Embryonic facial prominence (tissue), 1 donor: ENCODE data around the gene ACTL8.
"Not testable (repeated sequence)": the region's sequence is repeated elsewhere in the genome, so short reads cannot be mapped to it uniquely, and the experiment has no call there.

Experiments
- DNase-seq: peaks from one replicate; pipeline ENCODE4 v3.0.0-alpha.2; 2016; ENCODE audit errors: extremely low spot score

ACTL8 gene

DNA sequence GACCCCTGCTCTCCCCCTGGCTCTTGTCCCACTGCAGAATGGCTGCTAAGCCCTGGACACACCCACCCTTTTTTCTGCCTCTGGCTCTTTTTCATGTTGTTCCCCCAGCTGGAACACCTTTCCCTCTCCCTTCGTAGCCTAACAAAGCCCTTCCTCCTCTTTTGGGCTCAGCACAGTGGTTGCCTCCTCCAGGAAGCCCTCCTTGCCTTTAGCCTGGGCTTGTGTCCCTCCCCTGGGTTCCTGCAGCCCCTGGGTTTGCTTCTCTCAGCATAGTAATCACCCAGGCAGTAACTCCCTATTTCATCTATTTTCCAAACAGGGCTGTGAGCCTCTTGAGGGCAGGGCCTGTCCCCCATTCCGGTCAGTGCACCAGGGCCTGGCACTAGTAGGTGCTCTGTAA lies 19.8 kb upstream of the ACTL8 start:
- no peak for DNase-seq

DNA sequence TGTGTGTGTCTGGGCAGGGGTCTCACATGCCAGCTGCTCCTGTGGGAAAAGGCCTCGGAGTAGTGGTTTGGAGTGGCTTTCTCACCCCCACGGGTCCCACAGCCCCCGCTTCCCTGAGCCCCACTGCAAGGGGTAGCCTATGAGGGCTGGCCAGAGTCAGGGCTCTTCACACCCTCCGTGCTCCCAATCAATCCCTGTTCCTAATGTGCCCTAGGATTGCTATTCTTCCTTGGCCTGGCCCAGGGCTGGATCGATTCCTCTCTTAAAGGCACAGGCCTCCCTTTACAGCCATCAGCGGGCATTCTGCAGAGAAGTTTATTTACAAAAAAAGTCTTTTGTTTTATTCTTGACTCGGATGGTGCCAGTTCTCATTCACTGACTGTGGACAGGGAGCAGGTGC lies 19.3 kb upstream of the ACTL8 start:
- no peak for DNase-seq

DNA sequence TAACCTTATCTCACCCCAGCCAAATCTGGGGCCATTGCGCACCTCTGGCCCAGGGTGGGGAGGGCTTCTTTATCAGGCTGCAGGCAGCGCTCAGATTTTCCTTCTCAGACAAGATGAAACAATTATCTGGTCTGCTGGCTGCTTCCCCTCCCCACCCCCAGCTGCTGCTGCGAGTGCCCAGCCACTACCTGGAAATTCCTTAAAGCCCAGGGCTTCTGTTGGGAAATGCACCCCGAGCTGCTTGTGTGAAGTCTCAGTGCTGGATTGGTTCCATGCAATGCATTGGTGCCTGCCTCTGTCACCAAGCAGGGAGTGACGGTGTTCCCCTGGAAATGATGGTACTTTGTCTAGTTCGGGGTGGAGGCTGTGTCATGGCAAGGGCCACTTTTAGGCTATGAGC lies 18.5 kb upstream of the ACTL8 start:
- no peak for DNase-seq

DNA sequence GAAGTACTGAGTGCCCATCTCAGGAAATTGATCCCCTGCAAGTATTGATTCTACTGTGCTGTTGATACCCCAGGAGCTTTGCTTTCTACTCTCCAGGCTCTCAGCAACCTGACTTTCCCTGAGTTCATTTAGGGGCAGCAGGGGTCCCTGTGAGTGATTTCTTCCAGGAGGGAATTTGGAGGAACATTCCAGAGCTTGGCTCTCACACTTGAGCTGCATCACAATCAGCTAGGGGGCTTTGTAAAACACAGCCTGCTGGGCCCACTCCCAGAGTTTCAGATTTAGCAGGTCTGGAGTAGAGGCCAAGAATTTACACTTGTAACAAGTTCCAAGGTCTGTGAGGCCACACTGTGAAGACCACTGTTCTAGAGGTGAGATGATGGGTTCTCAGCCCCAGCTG lies 16.1 kb upstream of the ACTL8 start:
- DNase-seq, result no peak

DNA sequence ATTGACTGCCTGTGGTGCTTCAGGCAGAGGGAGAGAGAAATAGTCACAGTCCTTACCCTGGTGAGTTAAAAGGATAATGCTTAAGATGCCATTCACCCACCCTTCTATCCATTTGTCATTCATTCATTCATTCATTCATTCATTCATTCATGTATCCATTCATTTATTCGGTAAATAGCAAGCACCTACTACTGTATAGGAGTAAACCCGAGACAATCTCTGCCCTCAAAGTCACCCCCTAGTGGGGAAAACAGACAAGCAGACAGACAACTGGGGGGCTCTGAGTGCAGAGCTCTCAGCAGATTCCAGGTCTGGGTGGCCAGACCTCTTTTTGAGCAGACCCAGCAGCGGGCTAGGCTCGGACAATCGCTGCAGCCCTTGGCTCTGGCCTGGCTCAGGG lies 14.1 kb upstream of the ACTL8 start:
- no peak for DNase-seq

DNA sequence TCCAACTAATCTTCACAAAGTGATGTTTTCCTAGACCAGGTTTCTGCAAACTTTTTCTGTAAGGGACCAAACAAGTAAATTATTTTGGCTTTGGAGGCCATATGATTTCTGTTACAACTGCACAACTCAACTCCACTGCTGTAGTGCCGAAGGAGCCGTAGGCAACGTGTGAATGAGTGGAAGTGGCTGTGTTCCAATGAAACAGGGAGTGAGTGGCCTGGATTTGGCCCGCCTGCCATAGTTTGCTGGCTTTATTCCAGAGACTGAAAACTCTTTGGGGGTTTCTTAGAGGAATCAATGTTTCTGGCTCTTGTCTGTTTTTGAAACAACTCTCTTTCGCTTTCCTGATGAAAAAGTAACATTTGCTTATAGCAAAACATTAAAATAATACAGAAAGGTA lies 12.6 kb upstream of the ACTL8 start:
- peak; percentile 25 for DNase-seq

DNA sequence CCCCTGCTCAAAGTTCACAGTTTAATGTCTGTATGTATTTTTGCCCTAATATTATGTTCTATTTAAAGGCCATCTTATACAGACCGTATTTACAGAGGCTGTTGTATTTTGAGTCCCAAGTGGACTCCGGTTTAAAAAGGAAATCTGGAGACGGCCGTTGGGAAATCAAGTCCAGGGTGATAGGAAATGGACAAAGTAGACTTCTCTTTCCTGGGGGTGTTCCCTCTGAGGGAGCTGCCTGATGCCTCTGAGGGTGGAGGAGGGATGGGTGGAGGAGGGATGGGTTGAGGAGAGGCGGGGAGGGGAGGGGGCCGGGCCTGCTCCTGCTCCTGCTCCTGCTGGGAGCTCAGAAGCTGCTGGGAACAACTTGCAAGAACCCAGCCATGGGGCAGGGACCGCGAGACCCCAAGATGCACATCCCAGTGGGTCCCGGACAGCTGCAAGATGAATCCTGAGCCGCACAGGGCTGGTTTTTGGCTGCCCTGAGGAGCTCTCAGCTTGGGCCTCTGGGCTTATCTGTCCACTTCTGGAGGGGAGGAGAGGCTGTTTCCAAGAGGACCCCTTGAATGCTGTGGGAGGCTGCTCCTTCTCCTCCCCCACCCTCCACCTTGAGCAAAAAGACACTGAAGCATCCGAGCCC lies 12.0 kb upstream of the ACTL8 start:
- DNase-seq, result no peak

DNA sequence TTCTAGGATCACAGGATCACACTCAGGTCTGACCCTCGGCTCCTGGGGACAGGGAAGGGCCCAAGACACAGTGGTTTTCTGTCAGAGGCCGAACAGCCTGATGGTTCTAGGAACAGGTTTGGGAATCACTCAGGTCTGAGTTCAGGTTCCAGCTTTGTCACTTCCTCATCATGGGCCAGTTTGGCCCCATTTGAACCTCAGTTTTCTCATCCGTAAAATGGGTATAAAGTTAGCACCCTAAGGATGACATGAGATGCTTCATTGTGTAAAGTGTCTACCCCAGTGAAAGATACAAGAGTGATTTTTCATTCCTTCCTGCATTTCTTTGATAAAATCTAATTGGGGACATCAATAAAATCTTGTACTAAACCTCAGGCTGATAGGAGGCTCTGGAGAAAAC lies 11.2 kb upstream of the ACTL8 start:
- no peak for DNase-seq

DNA sequence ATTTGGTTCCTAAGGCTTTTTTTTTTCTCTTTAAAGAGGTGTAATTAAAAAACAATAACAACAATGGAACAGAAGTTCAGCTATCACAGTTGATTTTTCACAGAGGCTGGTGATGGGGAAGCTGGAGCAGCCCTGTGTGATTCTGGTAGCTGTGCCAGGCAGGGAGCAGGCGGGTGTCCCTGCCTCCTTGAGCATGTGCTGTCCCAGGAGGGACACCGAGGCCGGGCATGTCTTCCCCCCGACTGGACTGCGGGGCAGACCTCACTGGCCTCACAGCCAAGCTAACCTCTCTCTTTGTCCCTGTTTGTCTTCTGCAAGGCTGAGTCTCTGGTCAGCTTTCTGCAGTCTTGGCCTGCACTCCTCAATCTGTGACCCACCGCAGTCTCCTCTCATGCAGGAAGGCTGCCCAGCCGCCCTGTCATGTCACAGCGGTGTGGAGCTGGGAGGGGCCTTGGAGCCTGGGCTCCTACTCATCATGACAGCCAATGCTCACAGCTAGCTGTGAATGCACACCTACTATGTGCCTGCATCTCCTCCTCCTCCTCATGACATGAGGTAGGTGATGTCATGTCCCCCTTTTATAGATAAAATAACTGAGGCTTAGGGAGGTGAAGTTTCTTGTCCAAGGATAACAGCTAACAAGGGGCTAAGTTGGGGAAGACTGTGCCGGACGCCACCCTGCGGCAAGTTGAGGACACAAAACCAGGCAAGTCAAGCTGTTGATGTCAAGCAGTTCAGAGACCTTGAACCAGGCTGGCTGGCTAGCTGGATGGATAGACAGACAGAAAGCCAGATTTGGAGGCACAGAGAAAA lies 10.3 kb upstream of the ACTL8 start:
- no peak for DNase-seq

DNA sequence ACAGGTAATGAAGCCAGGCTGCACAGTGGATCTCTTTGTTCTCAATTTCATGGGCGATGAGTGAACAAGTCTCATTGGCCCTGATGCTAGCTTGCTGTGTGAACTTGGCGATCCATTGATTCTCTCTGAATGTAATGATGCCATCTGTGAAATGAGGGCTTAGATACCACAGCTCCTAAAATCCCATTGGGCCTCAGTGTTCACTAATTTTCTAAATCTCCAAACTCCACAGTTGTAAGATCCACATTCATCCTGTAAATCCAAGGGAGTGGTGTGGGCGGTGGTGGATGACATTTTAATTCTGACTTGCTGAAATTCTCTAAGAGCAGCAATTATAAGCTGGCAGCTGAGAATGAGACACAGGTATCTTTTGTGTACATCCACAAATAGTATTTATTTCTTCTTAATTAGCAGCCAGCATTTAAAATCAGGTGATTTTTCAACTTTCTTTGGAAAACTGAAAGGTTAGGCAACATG lies 9.6 kb upstream of the ACTL8 start:
- no peak for DNase-seq

DNA sequence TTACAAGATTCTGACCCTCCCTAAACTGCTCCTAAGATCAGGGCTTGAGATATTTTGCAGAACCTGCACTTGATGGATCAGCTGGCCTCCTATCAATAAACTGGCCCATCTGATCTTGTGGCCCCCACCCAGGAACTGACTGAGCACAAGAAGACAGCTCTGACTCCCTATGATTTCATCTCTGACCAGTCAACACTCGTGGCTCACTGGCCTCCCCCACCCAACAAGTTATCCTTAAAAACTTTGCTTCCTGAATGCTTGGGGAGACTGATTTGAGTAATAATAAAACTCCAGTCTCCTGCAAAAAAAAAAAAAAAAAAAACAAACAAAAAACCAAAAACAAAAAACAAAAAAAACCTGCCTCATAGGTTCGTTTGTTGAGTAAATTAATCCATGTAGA lies 8.9 kb upstream of the ACTL8 start:
- DNase-seq, result not testable (repeated sequence)

DNA sequence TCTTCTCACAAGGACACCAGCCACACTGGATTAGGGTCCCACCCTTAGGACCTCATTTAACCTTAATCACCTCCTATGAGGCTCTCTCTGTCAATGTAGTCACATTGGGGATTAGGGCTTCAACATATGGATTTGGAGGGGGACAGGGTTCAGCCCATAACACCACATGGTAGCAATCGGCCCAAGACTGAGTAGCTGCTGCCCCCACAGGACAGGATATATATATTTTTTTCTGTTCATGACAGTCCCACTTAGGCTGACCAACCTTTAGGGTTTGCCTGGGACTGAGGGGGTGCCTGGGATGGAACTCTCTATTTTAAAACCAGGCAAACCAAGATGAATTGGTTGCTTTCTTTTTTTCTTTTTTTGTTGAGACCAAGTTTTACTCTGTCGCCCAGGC lies 8.2 kb upstream of the ACTL8 start:
- no peak for DNase-seq

DNA sequence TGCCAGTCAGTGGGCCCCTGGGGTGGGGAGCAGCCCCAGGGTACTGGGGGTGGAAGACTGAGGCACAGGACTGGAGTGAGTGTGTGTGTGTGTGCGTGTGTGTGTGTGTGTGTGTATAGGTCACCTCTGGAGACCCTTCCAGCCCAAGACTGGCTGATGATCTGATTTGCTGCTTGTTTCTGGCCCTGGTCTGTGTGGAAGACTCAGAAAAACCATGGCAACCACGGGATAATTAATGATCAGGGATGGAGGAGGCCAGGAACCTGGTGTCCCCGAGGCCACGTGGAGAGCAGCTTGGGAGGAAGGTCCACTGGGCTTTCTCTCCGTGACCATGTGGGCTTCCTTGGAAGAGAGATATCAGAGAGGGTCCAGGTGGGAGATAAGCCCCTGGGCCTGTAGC lies 4.8 kb upstream of the ACTL8 start:
- DNase-seq, result no peak

DNA sequence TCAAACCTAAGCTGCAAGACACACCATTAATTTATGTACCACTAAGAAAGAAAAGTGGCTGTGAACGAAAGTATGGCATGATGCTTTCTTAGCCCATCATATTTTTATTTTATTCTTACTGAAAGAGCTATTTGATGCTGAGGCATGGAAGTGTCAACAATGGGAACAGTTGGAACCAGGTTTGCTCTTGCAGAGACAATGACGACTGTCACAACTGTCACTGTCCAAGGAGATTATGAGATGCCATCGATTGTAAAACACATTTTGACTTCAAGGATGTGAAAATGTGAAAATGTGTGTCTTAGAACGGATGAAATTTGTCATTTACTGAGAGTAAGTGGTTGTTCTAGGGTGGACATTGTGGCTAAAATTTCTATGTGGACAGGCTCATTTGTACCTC lies 2.8 kb upstream of the ACTL8 start:
- DNase-seq, result no peak

DNA sequence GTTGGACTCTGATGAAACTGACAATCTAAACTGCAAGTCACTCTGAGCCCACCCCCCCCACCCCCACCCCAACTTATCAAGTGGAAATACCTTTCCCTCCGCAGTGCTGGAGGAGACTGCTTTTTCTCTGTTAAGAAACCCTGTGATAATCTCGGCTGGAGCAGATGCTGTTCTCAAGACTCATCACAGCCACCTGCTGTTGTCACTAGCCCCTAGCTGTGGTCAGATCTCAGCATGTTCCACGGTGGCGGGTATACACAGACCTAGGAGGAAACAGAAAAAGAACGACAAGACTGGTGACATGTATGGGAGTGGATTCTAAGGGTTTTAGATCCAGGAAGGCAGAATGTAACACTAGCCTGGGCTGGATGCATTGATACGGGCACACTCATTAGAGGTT lies 2.3 kb downstream of the ACTL8 start:
- DNase-seq, result no peak

DNA sequence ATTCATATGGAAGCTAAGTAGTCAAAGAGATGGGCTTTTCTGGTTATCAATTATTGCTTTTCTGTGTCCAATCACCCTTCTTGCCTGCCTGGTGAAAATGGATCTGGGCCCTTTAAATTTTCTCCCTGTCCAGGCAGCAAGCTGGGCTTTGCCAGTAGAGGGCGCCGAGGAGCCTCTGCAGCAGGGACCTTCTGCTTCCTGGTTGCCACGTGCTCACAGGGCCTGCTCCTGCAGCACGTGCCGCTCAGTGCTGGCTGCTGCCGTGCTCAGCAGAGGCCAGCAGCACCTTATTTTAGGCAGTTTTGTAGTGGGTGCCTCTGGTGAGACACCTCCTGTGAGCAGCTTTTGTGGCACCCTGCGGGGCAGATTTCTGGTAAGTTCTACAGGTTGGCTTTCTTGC lies 4.0 kb downstream of the ACTL8 start:
- DNase-seq, result no peak

DNA sequence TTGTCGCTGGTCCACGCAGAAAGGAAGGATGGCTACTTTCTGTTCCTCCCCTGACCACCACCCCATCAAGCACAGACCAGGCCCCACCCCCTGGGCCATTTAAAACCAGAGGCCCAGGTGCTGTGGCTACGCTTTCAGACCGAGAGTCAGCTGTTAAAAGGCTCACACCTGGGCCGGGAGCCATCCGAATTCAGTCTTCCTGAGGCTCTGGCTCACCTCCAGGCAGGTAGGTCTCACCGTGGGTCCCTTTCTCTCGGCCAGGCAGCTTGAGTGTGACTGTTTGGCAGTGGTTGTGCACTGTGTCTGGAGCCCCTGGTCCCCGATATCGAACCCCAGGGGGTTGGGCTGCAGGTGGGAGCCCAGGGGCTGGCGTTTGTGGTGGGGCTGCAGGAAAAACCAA lies 7.2 kb downstream of the ACTL8 start:
- DNase-seq, result no peak

DNA sequence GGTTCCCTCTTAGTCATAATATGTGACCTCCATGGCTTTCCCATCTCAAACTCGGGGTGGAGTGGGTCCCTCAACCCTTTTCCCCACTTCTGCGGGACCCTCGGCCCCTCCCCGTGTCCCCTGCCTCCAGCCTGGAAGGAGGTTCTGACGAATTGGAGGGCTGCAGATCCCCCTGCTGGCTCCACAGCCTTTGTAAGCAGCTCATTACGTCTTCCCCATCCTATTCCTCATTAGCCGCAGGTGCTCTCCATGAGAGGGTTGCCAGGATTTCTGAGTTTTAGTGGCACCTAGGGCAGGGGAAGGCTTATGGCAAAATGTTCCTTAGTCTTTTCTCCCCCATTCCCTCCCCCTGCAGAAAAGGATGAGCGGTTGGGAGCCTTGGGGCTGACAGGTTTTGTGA lies 8.3 kb downstream of the ACTL8 start:
- no peak for DNase-seq

DNA sequence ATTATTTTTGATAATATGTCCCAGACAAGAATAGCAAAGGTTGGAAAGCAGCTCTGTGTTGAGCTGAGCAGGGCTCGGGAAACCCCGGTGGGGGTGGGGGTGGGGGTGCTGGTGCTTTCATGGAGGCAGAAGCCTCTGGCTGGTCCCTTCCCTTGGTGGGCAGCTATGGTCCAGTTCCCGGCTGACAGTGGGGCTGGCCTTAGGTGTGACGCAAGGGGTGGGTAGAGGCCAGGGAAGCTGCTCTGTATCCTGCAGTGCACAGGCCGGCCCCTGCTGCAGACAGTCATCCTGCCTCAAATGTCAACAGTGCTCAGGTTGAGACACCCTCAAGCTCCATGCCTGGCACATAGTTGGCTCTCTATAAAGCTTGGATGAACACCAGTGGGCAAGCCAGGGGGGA lies 8.9 kb downstream of the ACTL8 start:
- no peak for DNase-seq

DNA sequence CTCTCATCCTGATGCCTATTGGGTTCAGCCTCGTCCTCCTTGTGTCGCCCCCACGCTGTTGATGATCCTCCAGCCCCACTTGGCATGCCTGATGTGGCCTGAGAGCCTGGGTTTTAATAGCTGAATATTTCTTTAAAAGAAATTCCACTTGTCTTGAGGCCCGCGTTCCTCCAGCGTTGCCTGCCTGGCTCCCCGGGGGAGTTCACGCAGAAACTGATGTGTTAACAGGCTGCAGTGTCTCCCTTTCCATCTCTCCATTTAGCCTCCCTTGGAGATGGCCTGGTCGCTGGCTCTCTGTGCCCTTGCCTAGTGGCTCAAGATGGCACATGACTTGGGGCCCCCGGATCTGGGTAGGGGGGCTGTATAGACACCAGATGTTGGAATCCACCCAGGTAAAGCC lies 9.5 kb downstream of the ACTL8 start:
- no peak for DNase-seq

DNA sequence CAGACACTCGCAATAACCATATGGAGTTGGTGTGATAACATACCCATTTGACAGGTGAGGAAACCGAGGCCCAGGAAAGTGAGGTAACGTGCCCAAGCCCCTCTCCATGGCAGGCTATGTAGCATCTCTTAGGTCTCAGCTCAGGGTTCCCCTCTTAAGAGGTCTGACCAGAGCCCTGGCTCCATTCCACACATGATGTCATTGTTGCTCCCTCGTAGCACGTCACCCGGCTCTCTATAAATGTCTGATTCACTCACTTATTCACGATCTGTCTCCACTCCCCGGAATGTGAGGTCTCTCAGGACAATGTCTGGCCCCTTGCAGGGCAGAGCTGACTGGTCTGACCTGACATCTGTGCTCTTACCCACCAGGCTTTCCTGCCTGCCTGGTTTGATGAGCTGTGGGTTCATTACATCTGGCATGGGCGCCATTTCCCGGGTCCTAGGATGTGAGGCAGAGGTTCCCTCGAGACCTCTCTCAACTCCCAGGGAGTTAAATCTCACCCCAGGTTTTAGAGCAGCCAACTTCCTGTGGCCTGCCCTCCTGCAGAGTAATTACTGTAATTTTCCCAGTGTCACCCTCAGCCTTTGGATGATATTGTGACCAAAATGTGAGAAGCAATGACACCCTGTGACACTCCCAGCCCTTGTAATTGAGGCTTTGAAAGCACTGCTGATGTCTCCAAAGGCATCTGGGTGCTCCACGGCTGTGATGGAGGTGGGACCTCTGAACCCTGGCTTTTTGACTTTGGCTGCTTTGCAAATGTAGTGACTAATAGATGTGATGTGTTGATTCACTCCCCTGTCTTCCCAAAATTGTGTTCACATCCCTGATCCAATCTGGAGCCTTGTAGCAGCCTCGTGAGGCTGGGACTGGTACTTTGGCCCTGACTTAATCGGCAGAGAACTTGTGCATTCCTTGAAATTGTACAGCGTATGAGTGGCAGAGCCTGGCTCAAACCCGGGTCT lies 10.6 kb downstream of the ACTL8 start:
- DNase-seq, result no peak

DNA sequence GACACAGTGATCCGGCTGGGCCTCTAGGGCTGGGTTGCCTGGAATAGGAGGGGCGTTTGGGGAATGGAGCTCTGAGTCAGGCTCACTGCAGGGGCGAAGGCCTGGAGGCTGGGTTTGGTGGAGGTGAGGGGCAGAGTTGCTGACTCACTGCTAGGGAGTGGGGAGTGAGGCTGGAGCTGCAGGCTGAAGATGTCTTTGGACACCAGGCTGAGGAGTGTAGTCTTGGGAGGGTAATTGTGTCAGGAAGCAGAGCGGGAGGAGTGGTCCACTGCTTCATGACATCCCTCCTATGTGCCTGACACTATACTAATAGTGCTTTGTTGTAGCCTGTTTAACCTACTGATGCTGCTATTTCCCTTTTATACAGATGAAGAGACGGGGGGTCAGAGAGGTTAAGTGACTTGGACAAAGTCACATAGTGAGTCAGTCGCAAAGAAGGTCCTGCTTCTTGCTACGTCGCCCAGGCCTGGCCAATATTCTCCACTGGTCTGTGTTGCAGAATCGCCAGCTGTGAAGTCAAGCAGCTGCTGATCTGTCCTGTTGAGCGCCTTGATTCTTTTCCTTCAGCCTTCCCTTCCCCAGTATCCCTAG lies 13.6 kb downstream of the ACTL8 start:
- no peak for DNase-seq
